Measurements from ENCODE around the gene DPEP1. TPM values are rescaled to one million over a fixed set of nuclear protein-coding genes. Genes with fewer than 3 reads are reported as not detected.
A peak's percentile ranks its signal among the peaks of the same experiment; 100 is the strongest.

DPEP1 gene
- total RNA-seq, 1 experiment from 2014 or later: 1.1 TPM

- no peak overlapping the region for H2AFZ ChIP-seq (ENCODE audit: low read length)
- Mint-ChIP-seq H3K27ac (peak overlapping the region in 2 of 3 experiments; percentile 44 to 60; a peak in 1 of 7 replicates), H3K4me1 (peaks cover 9 to 14% of the 10 kb centered on the region in 2 experiments), H3K36me3 (ENCODE audit: insufficient read depth in 1 of 3, low read depth in 3 of 3) (peaks cover 45 to 57% (median 56%) of the 10 kb centered on the region in 3 experiments), H3K27me3 (ENCODE audit: low read depth) (peaks cover 2% of the 10 kb centered on the region; the same call in 1 of the 2 replicates), H3K9me3 (peaks cover 7 to 9% of the 10 kb centered on the region in 2 experiments; a peak in 4 of 5 replicates), H3K4me3 (peak overlapping the region; percentile 84 to 92)
- H3T11ph ChIP-seq (ENCODE audit: low read length): no peak overlapping the region
- no peak overlapping the region for H3K4ac ChIP-seq (ENCODE audit: low read depth, low read length)
- H3K23me2 ChIP-seq (ENCODE audit: insufficient read length, low read depth, low read length, poor library complexity, severe bottlenecking): peaks cover 7% of the 10 kb centered on the region
- no peak overlapping the region for H3K18ac ChIP-seq (ENCODE audit: insufficient read length, low read depth, low read length)
- H4K20me1 ChIP-seq (ENCODE audit: control insufficient read depth, insufficient read depth, insufficient read length): no peaks in the 10 kb centered on the region
- H3K27ac ChIP-seq (ENCODE audit: insufficient read length, low read depth, low read length): no peak overlapping the region
- H3K79me1 ChIP-seq (ENCODE audit: insufficient read depth, low read depth, low read length, poor library complexity, severe bottlenecking): peaks cover 2% of the 10 kb centered on the region
- H3K4me1 ChIP-seq (ENCODE audit: insufficient read depth, low read length): no peaks in the 10 kb centered on the region
- H2BK12ac ChIP-seq (ENCODE audit: insufficient read length, low read depth, low read length): no peak overlapping the region
- no peak overlapping the region for H2BK5ac ChIP-seq (ENCODE audit: insufficient read length, low read length)
- no peak overlapping the region for H2BK15ac ChIP-seq (ENCODE audit: low read depth, low read length)
- H3K4me2 ChIP-seq (ENCODE audit: insufficient read depth, insufficient read length, low read length): peak overlapping the region; percentile 84
- no peak for DNase-seq
- no CpG with 5 or more reads among the region's 27 CpGs for WGBS (ENCODE audit: extremely low coverage, insufficient read length, low lambda C conversion rate)
- H4K5ac ChIP-seq (ENCODE audit: insufficient read length, low read depth, low read length): no peak overlapping the region
- H4K91ac ChIP-seq (ENCODE audit: insufficient read length, low read depth, low read length): no peak overlapping the region
- H2BK20ac ChIP-seq (ENCODE audit: low read depth, low read length, poor library complexity, severe bottlenecking): no peak overlapping the region
- peak overlapping the region; percentile 81 for H3K9ac ChIP-seq (ENCODE audit: extremely low read depth, insufficient read length, low read length)
- no peak overlapping the region for H3K56ac ChIP-seq (ENCODE audit: insufficient read length, low read depth, low read length)
- H4K8ac ChIP-seq (replicated peaks; ENCODE audit: insufficient read length, low read depth, low read length): no peak overlapping the region
- TF ChIP-seq CTCF (conservative IDR thresholded peaks at IDR 0.05): no peak
- H3K14ac ChIP-seq (ENCODE audit: insufficient read depth, low read length): no peak overlapping the region; the same call in 1 of the 2 replicates
- H3K79me2 ChIP-seq (ENCODE audit: insufficient read depth, low read length): peaks cover 5% of the 10 kb centered on the region; the same call in 1 of the 2 replicates
- no peaks in the 10 kb centered on the region for H3K9me3 ChIP-seq (ENCODE audit: control insufficient read depth, low read depth, low read length)
- H2AK5ac ChIP-seq (ENCODE audit: insufficient read length, low read length): no peak overlapping the region
- H3K23ac ChIP-seq (ENCODE audit: insufficient read length, low read depth, low read length): no peak overlapping the region
- no peaks in the 10 kb centered on the region for H3K27me3 ChIP-seq (ENCODE audit: insufficient read depth, low read length)
- H2BK120ac ChIP-seq (ENCODE audit: low read depth, low read length, poor library complexity, severe bottlenecking): no peak overlapping the region
Measured at GRCh38 chr16:89658221-89658879, 44.9 kb downstream of the DPEP1 start.

Data from H9 (cell line).